GM18505 (cell line): Measurements from ENCODE around the gene FBLN5.
"Not testable (repeated sequence)": the region's sequence is repeated elsewhere in the genome, so short reads cannot be mapped to it uniquely, and the experiment has no call there.

ENCODE experiments used
- ATAC-seq: cut with Tn5 transposase; IDR thresholded peaks from one replicate; pipeline ENCODE4 v1.9.1; 2021; ENCODE audit not compliant: unreplicated experiment
- POLR2A ChIP-seq: IDR thresholded peaks from 4 replicates; pipeline ENCODE4 v1.6.1; 2011; ENCODE audit warnings: borderline replicate concordance; ENCODE audit not compliant: insufficient read depth, insufficient read length; ENCODE audit errors: extremely low read depth

FBLN5 gene

GRCh38 chr14:91904956-91905645 lies 42.4 kb downstream of the FBLN5 start:
- TF ChIP-seq POLR2A = no peak
- ATAC-seq = no peak

GRCh38 chr14:91904483-91904882 lies 43.0 kb downstream of the FBLN5 start:
- ATAC-seq = no peak
- TF ChIP-seq POLR2A = no peak

GRCh38 chr14:91903070-91903469 lies 44.4 kb downstream of the FBLN5 start:
- no peak for ATAC-seq
- no peak for TF ChIP-seq POLR2A

GRCh38 chr14:91902336-91902735 lies 45.2 kb downstream of the FBLN5 start:
- no peak for ATAC-seq

GRCh38 chr14:91901449-91902226 lies 45.9 kb downstream of the FBLN5 start:
- no peak for ATAC-seq
- no peak for TF ChIP-seq POLR2A

More at GRCh38 chr14:91902336-91902735, 45.2 kb downstream of the FBLN5 start:
- TF ChIP-seq POLR2A = no peak

- TF ChIP-seq POLR2A = no peak
- no peak for ATAC-seq
Observed at GRCh38 chr14:91899806-91900205, 47.7 kb downstream of the FBLN5 start.

GRCh38 chr14:91899213-91899612 lies 48.3 kb downstream of the FBLN5 start:
- no peak for TF ChIP-seq POLR2A
- no peak for ATAC-seq

GRCh38 chr14:91898372-91898771 lies 49.1 kb downstream of the FBLN5 start:
- TF ChIP-seq POLR2A = no peak
- no peak for ATAC-seq

- not testable (repeated sequence) for ATAC-seq
Observed at GRCh38 chr14:91897716-91898115, 49.8 kb downstream of the FBLN5 start.

GRCh38 chr14:91897106-91897701 lies 50.3 kb downstream of the FBLN5 start:
- ATAC-seq = no peak
- no peak for TF ChIP-seq POLR2A

- no peak for TF ChIP-seq POLR2A
- ATAC-seq = no peak
Observed at GRCh38 chr14:91896419-91896818, 51.1 kb downstream of the FBLN5 start.

- TF ChIP-seq POLR2A = no peak
Observed at GRCh38 chr14:91893669-91894068, 53.8 kb downstream of the FBLN5 start.

GRCh38 chr14:91893007-91893406 lies 54.5 kb downstream of the FBLN5 start:
- ATAC-seq = no peak
- no peak for TF ChIP-seq POLR2A

More at GRCh38 chr14:91893669-91894068, 53.8 kb downstream of the FBLN5 start:
- ATAC-seq = no peak
